ENCODE measurements around the gene NR3C2. TPM values are rescaled to one million over a fixed set of nuclear protein-coding genes. Genes with fewer than 3 reads are reported as not detected.

Gene NR3C2
- total RNA-seq, 1 donor from 2014 or later: 31.4 TPM

GRCh38 chr4:148355442-148356123, 86.6 kb downstream of the NR3C2 start:
- Histone ChIP-seq H3K4me1 (peaks cover 11% of the 10 kb centered on the region), H3K27ac (peak overlapping the region; percentile 8), H3K9me3 (no peaks in the 10 kb centered on the region), H3K27me3 (ENCODE audit: low read depth) (no peaks in the 10 kb centered on the region), H3K4me3 (no peak overlapping the region), H3K36me3 (no peaks in the 10 kb centered on the region)
- intact Hi-C loops (cut with DNase I): no loop called here
- TF ChIP-seq CTCF (IDR thresholded peaks at IDR 0.05): no peak
- ATAC-seq (peak in 1 of 2 donors; percentile 19), DNase-seq (no peak)

GRCh38 chr4:148354186-148354585, 88.0 kb downstream of the NR3C2 start:
- Histone ChIP-seq H3K9me3 (no peaks in the 10 kb centered on the region), H3K36me3 (no peaks in the 10 kb centered on the region), H3K4me1 (peaks cover 11% of the 10 kb centered on the region), H3K27me3 (ENCODE audit: low read depth) (no peaks in the 10 kb centered on the region), H3K27ac (no peak overlapping the region), H3K4me3 (no peak overlapping the region)
- DNase-seq: no peak
- intact Hi-C loops (cut with DNase I): no loop called here
- no peak for ATAC-seq
- no peak for TF ChIP-seq CTCF (IDR thresholded peaks at IDR 0.05)

- H3K27ac ChIP-seq: no peak overlapping the region
- no peaks in the 10 kb centered on the region for H3K27me3 ChIP-seq (ENCODE audit: low read depth)
- H3K9me3 ChIP-seq: no peaks in the 10 kb centered on the region
- no peaks in the 10 kb centered on the region for H3K36me3 ChIP-seq
- intact Hi-C loops (cut with DNase I): no loop called here
- H3K4me3 ChIP-seq: no peak overlapping the region
- H3K4me1 ChIP-seq: peaks cover 11% of the 10 kb centered on the region
- no peak for TF ChIP-seq CTCF (IDR thresholded peaks at IDR 0.05)
- DNase-seq (no peak), ATAC-seq (no peak)
Measured at GRCh38 chr4:148353571-148353970, 88.6 kb downstream of the NR3C2 start.

GRCh38 chr4:148349153-148349552, 93.1 kb downstream of the NR3C2 start:
- DNase-seq: no peak
- Histone ChIP-seq H3K9me3 (no peaks in the 10 kb centered on the region), H3K4me3 (no peak overlapping the region), H3K36me3 (no peaks in the 10 kb centered on the region), H3K27ac (no peak overlapping the region), H3K27me3 (ENCODE audit: low read depth) (no peaks in the 10 kb centered on the region), H3K4me1 (peaks cover 8% of the 10 kb centered on the region)
- no peak for ATAC-seq
- intact Hi-C loops (cut with DNase I): no loop called here
- TF ChIP-seq CTCF (IDR thresholded peaks at IDR 0.05): no peak

DNA sequence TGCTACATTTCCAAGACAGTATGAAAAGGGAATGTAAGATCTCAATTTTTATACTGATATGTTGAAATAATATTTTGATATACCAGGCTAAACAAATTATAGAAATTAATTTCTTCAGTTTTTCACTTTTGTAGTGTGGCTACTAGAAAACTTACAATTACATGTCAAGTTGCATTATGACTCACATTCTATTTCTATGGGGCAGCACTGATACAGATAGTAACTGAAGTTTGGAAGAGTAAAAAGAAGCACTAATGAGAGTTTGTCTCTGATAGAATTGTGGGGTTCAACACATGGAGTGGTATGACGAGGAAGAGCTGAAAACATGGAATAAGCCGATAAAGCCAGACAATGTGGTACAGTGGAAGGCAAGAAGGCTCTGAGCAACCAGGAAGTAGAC, 95.6 kb downstream of the NR3C2 start:
- Histone ChIP-seq H3K9me3 (no peaks in the 10 kb centered on the region), H3K27ac (no peak overlapping the region), H3K4me1 (peaks cover 8% of the 10 kb centered on the region), H3K4me3 (no peak overlapping the region), H3K36me3 (no peaks in the 10 kb centered on the region), H3K27me3 (ENCODE audit: low read depth) (no peaks in the 10 kb centered on the region)
- DNase-seq (no peak), ATAC-seq (no peak)
- no peak for TF ChIP-seq CTCF (IDR thresholded peaks at IDR 0.05)
- intact Hi-C loops (cut with DNase I): no loop called here

Measured in lower lobe of right lung (tissue), 2 donors.